OCI-LY7 (cell line): ENCODE measurements around the gene NOTCH3. TPM values are rescaled to one million over a fixed set of nuclear protein-coding genes. Genes with fewer than 3 reads are reported as not detected.
A peak's percentile ranks its signal among the peaks of the same experiment; 100 is the strongest.

Experiments used
- BruUV-seq: library from RNA; stranded (reverse); fragments of 400-500 nt; replicated peaks from 2 replicates; lab custom pipeline; 2021; lab: Mats Ljungman, UMichigan
- CTCF ChIA-PET: fragments of 300-600 bp; sonication (Branson Sonifier 250); formaldehyde crosslinking; loops from one replicate; lab custom pipeline; 2022; ENCODE audit warnings: antibody characterized with exemption; ENCODE audit not compliant: unreplicated experiment; lab: Charles Lee
- POLR2A ChIA-PET: fragments of 300-600 bp; sonication (Branson Sonifier 250); formaldehyde crosslinking; loops from one replicate; lab custom pipeline; 2022; ENCODE audit warnings: antibody characterized with exemption; lab: Charles Lee
- DNase-seq: peaks from one replicate; pipeline ENCODE4 v3.0.0-alpha.2; 2015; ENCODE audit warnings: low spot score
- H2AFZ ChIP-seq: fragments of 200-600 bp; sonication (generic), shearing (Covaris generic); 2 replicates; pipeline ENCODE4 v1.6.1; 2014; ENCODE audit warnings: mild to moderate bottlenecking, antibody characterized with exemption, low read length, moderate library complexity
- H3K27ac ChIP-seq: fragments of 200-600 bp; sonication (generic); 2 replicates; pipeline ENCODE4 v1.5.1; 2014; ENCODE audit warnings: mixed run types, low read depth, mild to moderate bottlenecking, moderate library complexity, low read length, inconsistent platforms; ENCODE audit not compliant: poor library complexity, severe bottlenecking
- H3K36me3 ChIP-seq: fragments of 200-600 bp; sonication (generic); 2 replicates; pipeline ENCODE4 v1.6.1; 2014; ENCODE audit warnings: mild to moderate bottlenecking, antibody characterized with exemption, low read length, moderate library complexity, mixed read lengths; ENCODE audit not compliant: insufficient read depth
- H3K4me1 ChIP-seq: fragments of 200-600 bp; sonication (generic); 2 replicates; pipeline ENCODE4 v1.5.1; 2014; ENCODE audit warnings: mild to moderate bottlenecking, low read length; ENCODE audit not compliant: insufficient read depth, poor library complexity, severe bottlenecking
- H3K4me2 ChIP-seq: fragments of 200-600 bp; sonication (generic); 2 replicates; pipeline ENCODE4 v1.6.1; 2014; ENCODE audit warnings: mild to moderate bottlenecking, low read length
- H3K4me3 ChIP-seq: fragments of 200-600 bp; sonication (generic); 2 replicates; pipeline ENCODE4 v1.5.1; 2014; ENCODE audit warnings: mild to moderate bottlenecking, low read depth, low read length; ENCODE audit not compliant: poor library complexity, severe bottlenecking
- H3K79me2 ChIP-seq: fragments of 200-600 bp; sonication (generic); 2 replicates; pipeline ENCODE4 v1.6.1; 2016; ENCODE audit warnings: low read depth, mild to moderate bottlenecking, low read length, moderate library complexity, mixed read lengths; ENCODE audit not compliant: insufficient read depth
- H3K9me2 ChIP-seq: fragments of 200-600 bp; sonication (generic); 2 replicates; pipeline ENCODE4 v1.6.1; 2016; ENCODE audit warnings: mild to moderate bottlenecking, low read length, mixed read lengths; ENCODE audit not compliant: insufficient read depth
- H3K9me3 ChIP-seq: fragments of 200-600 bp; sonication (generic); 2 replicates; pipeline ENCODE4 v1.6.1; 2014; ENCODE audit warnings: mild to moderate bottlenecking, mixed run types, low read length, mixed read lengths
- H4K20me1 ChIP-seq: fragments of 200-600 bp; sonication (generic); 2 replicates; pipeline ENCODE4 v1.6.1; 2014; ENCODE audit warnings: mild to moderate bottlenecking, antibody characterized with exemption, low read length, moderate library complexity, mixed read lengths; ENCODE audit not compliant: insufficient read depth
- EZH2phosphoT487 ChIP-seq: fragments of 200-600 bp; sonication (generic); IDR thresholded peaks from 2 replicates; pipeline ENCODE4 v1.6.1; 2018; ENCODE audit warnings: low read depth, borderline replicate concordance, mild to moderate bottlenecking, mixed run types, antibody characterized with exemption, low read length, moderate library complexity, mixed read lengths
- intact Hi-C: fragments of 100-400 bp; cut with micrococcal nuclease; formaldehyde crosslinking; loops from one replicate; pipeline ENCODE4 v1.10.0; 2022; ENCODE audit not compliant: unreplicated experiment
- total RNA-seq, 2 experiments: library from RNA; depleted of rRNA in 1 of 2; stranded (reverse); fragments of >200 nt in 1 of 2; shearing (Covaris generic) in 1 of 2; gene quantifications; 2 replicates each; pipeline ENCODE4 v1.2.3, GENCODE V29; 2014 to 2022
- TF ChIP-seq, protein P1 (sequence below): fragments of 200-600 bp; sonication (generic); conservative IDR thresholded peaks from 2 replicates; pipeline ENCODE4 v1.5.1; 2014; ENCODE audit warnings: mild to moderate bottlenecking, antibody characterized with exemption, low read length, moderate library complexity, mixed read lengths

The NOTCH3 gene
- total RNA-seq, 2 experiments from 2014 or later: 0.25 TPM; not detected in 1

DNA sequence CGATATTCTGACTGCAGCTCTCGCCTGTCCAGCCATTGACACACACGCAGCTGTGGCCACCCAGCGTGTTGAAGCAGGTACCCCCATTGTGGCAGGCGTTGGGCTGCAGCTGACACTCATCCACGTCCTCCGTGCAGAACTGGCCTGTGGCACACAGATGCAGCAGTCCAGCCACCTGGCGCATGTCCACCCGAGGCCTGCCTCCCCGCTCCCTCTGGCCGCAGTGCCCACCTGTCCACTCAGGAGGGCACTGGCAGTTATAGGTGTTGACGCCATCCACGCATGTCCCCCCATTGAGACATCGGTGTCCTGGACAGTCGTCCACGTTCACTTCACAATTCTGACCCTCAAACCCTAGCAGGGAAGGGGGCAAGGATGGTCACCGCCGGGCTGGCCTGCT is 9.3 kb downstream of the NOTCH3 start:
- no peak overlapping the region for H3K4me2 ChIP-seq
- H3K9me3 ChIP-seq: no peaks in the 10 kb centered on the region
- BruUV-seq: no TSS peak
- POLR2A ChIA-PET: no interaction called here
- no peaks in the 10 kb centered on the region for H4K20me1 ChIP-seq
- H3K9me2 ChIP-seq: no peaks in the 10 kb centered on the region
- H3K4me3 ChIP-seq: no peak overlapping the region
- no peak for TF ChIP-seq EZH2phosphoT487
- TF ChIP-seq, protein P1, sequence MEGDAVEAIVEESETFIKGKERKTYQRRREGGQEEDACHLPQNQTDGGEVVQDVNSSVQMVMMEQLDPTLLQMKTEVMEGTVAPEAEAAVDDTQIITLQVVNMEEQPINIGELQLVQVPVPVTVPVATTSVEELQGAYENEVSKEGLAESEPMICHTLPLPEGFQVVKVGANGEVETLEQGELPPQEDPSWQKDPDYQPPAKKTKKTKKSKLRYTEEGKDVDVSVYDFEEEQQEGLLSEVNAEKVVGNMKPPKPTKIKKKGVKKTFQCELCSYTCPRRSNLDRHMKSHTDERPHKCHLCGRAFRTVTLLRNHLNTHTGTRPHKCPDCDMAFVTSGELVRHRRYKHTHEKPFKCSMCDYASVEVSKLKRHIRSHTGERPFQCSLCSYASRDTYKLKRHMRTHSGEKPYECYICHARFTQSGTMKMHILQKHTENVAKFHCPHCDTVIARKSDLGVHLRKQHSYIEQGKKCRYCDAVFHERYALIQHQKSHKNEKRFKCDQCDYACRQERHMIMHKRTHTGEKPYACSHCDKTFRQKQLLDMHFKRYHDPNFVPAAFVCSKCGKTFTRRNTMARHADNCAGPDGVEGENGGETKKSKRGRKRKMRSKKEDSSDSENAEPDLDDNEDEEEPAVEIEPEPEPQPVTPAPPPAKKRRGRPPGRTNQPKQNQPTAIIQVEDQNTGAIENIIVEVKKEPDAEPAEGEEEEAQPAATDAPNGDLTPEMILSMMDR: no peak
- no peak overlapping the region for H2AFZ ChIP-seq
- H3K27ac ChIP-seq: no peak overlapping the region
- DNase-seq: no peak
- no peaks in the 10 kb centered on the region for H3K79me2 ChIP-seq
- H3K36me3 ChIP-seq: no peaks in the 10 kb centered on the region
- H3K4me1 ChIP-seq: peaks cover 5% of the 10 kb centered on the region
- intact Hi-C loops: no loop called here
- CTCF ChIA-PET: no interaction called here

GRCh38 chr19:15188851-15189250 is 11.9 kb downstream of the NOTCH3 start:
- no peak for DNase-seq
- POLR2A ChIA-PET: no interaction called here
- TF ChIP-seq, protein P1: no peak
- TF ChIP-seq EZH2phosphoT487: no peak
- Histone ChIP-seq H3K9me3 (no peaks in the 10 kb centered on the region), H3K4me1 (peaks cover 8% of the 10 kb centered on the region), H3K27ac (no peak overlapping the region), H2AFZ (no peak overlapping the region), H4K20me1 (no peaks in the 10 kb centered on the region), H3K79me2 (no peaks in the 10 kb centered on the region), H3K36me3 (no peaks in the 10 kb centered on the region), H3K4me3 (no peak overlapping the region), H3K4me2 (no peak overlapping the region), H3K9me2 (no peaks in the 10 kb centered on the region)
- BruUV-seq: no TSS peak
- intact Hi-C loops: no loop called here
- CTCF ChIA-PET: no interaction called here

DNA sequence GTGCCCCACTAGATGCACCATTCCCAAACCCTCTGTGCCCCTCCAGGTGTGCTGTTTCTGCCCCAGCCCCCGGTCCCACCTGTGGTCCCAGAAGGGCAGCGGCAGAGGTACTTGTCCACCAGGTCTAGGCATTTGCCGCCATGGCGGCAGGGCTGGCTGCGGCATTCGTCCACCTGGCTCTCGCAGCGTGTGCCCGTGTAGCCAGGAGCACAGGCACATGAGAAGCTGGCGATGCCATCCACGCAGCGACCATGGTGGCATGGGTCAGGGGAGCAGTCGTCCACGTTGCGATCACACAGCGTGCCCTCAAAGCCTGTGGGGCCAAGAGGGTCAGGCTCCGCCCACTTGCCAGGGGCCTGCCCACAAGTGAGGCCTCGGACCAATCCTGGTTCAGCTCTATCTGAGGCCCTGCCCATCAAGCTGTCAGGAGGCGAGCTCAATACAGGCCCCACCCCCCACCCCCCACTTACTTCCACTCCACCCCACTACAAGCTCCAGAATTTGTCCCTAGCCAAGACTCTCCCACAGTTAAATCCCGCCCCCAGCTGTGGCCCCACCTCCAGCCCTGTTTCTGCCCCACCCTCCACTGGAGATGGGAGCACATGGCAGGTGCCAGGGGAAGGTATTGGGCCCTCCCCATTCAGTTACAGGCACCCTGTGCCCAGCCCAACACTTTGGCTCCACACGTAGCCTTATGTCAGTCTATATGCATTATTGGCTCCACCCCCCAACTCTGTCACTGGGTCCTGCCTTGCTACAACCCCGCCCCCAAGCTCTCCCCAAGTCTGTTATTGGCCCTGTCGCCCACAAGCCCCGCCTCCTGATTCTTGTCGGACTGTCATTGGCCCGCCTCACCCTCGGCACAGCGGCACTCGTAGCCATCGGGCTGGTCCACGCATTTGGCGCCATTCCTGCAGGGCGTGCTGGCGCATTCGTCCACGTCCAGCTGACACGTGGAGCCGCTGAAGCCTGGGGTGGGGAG is 13.5 kb downstream of the NOTCH3 start:
- Histone ChIP-seq H3K36me3 (no peaks in the 10 kb centered on the region), H3K4me2 (no peak overlapping the region), H3K4me1 (peaks cover 8% of the 10 kb centered on the region), H3K9me2 (no peaks in the 10 kb centered on the region), H3K4me3 (no peak overlapping the region), H3K27ac (no peak overlapping the region), H4K20me1 (no peaks in the 10 kb centered on the region), H3K9me3 (no peaks in the 10 kb centered on the region), H2AFZ (no peak overlapping the region), H3K79me2 (no peaks in the 10 kb centered on the region)
- BruUV-seq: no TSS peak
- intact Hi-C loops: no loop called here
- CTCF ChIA-PET: no interaction called here
- TF ChIP-seq, protein P1: no peak
- no peak for TF ChIP-seq EZH2phosphoT487
- POLR2A ChIA-PET: no interaction called here
- DNase-seq: peak; percentile 18
